HepG2 (cell line): ENCODE results near the gene AK2. TPM values are rescaled to one million over a fixed set of nuclear protein-coding genes. Genes with fewer than 3 reads are reported as not detected.

Source experiments
- ATAC-seq: fragments of 200-7000 bp; cut with Tn5 transposase; 3 replicates; pipeline ENCODE4 v1.9.1; 2020; ENCODE audit warnings: mild to moderate bottlenecking, moderate library complexity
- BruUV-seq: library from RNA; stranded (reverse); fragments of 400-500 nt; replicated peaks from 2 replicates; lab custom pipeline; 2021; lab: Mats Ljungman, UMichigan
- CTCF ChIA-PET: fragments of 300-600 bp; formaldehyde crosslinking; extraction: SDS; loops from one replicate; lab custom pipeline; 2021; ENCODE audit warnings: low total read pairs, inconsistent platforms, low intra/inter-chr PET ratio; lab: Yijun Ruan, JAX
- POLR2A ChIA-PET: fragments of 350-600 bp; sonication (Branson Sonifier 250); formaldehyde crosslinking; loops from one replicate; lab custom pipeline; 2020; ENCODE audit warnings: antibody characterized with exemption, inconsistent platforms; lab: Yijun Ruan, JAX
- DNase-seq: peaks from one replicate; pipeline ENCODE4 v3.0.0-alpha.2; 2015; ENCODE audit warnings: low spot score
- FAIRE-seq: peaks from 3 replicates; lab custom pipeline; 2011; peaks lifted over from hg19 to GRCh38; lab: Jason Lieb, UNC
- H2AFZ ChIP-seq: one replicate; pipeline ENCODE4 v1.6.1; 2011; ENCODE audit warnings: low read length, inconsistent platforms
- H3K27ac ChIP-seq: fragments of 300-600 bp; 3 replicates; pipeline ENCODE4 v1.8.0; 2011; ENCODE audit warnings: mixed run types, mild to moderate bottlenecking, mixed read lengths, low read length, inconsistent platforms; ENCODE audit not compliant: insufficient read depth; ENCODE audit errors: extremely low read length
- H3K27me3 ChIP-seq, 2 experiments: fragments of 200-600 bp in 1 of 2; 2 replicates in 1 of 2; 3 replicates in 1 of 2; pipeline versions ENCODE4 v1.6.0 to v1.8.0; 2011; ENCODE audit warnings: low read length in 2 of 2, mild to moderate bottlenecking in 2 of 2, moderate library complexity in 2 of 2, inconsistent platforms in 1 of 2; ENCODE audit not compliant: insufficient read depth in 2 of 2, control insufficient read depth in 1 of 2
- H3K36me3 ChIP-seq, 2 experiments: fragments of 200-600 bp in 1 of 2; replicated peaks in 1 of 2; 2 replicates in 1 of 2; 3 replicates in 1 of 2; pipeline versions ENCODE4 v1.5.1 to v1.8.0; 2011; ENCODE audit warnings: low read length in 2 of 2, inconsistent platforms in 1 of 2; ENCODE audit not compliant: insufficient read depth in 2 of 2, control insufficient read depth in 1 of 2
- H3K4me1 ChIP-seq: 2 replicates; pipeline ENCODE4 v1.5.1; 2012; ENCODE audit warnings: low read length, inconsistent platforms; ENCODE audit not compliant: insufficient read depth
- H3K4me2 ChIP-seq: 2 replicates; pipeline ENCODE4 v1.6.0; 2011; ENCODE audit warnings: low read depth, low read length, inconsistent platforms
- H3K4me3 ChIP-seq, 3 experiments: fragments of 200-600 bp in 1 of 3; sonication (generic), shearing (Covaris generic) in 1 of 3; replicated peaks in 1 of 3; 2 replicates each; pipeline ENCODE4 v1.5.1; 2011 to 2016; ENCODE audit warnings: low read length in 3 of 3, inconsistent platforms in 2 of 3, low read depth in 2 of 3, mild to moderate bottlenecking in 2 of 3, control low read depth in 1 of 3, mixed read lengths in 1 of 3; ENCODE audit not compliant: insufficient read depth in 1 of 3
- H3K79me2 ChIP-seq: one replicate; pipeline ENCODE4 v1.6.1; 2011; ENCODE audit warnings: low read length, inconsistent platforms; ENCODE audit not compliant: insufficient read depth
- H3K9ac ChIP-seq: 2 replicates; pipeline ENCODE4 v1.6.0; 2011; ENCODE audit warnings: mild to moderate bottlenecking, low read depth, low read length, inconsistent platforms; ENCODE audit not compliant: insufficient read depth
- H3K9me3 ChIP-seq: 2 replicates; pipeline ENCODE4 v1.5.1; 2012; ENCODE audit warnings: mild to moderate bottlenecking, low read length
- H4K20me1 ChIP-seq: 2 replicates; pipeline ENCODE4 v1.6.0; 2011; ENCODE audit warnings: inconsistent platforms, mild to moderate bottlenecking, low read length, moderate library complexity; ENCODE audit not compliant: insufficient read depth
- DDIT3 ChIP-seq: sonication (generic); formaldehyde crosslinking; IDR thresholded peaks from 2 replicates; pipeline ENCODE4 v1.4.0; 2020; ENCODE audit warnings: mild to moderate bottlenecking, missing genetic modification reagents
- HCFC1 ChIP-seq: fragments of 150-350 bp; IDR thresholded peaks from 2 replicates; pipeline ENCODE4 v1.6.1; 2014; ENCODE audit warnings: low read depth, low read length
- MZF1 ChIP-seq: sonication (generic); formaldehyde crosslinking; IDR thresholded peaks from 2 replicates; pipeline ENCODE4 v1.8.1; 2023; ENCODE audit warnings: mild to moderate bottlenecking, missing genetic modification reagents, borderline replicate concordance
- PBX2 ChIP-seq: IDR thresholded peaks from 2 replicates; pipeline ENCODE4 v1.6.1; 2016; ENCODE audit warnings: control low read depth
- PREB ChIP-seq: sonication (generic); formaldehyde crosslinking; IDR thresholded peaks from 2 replicates; pipeline ENCODE4 v1.4.0; 2020; ENCODE audit warnings: missing genetic modification reagents
- RBFOX2 ChIP-seq: fragments of 200-400 bp; formaldehyde crosslinking; IDR thresholded peaks from 2 replicates; pipeline ENCODE4 v1.6.1; 2017; ENCODE audit warnings: low read depth, mild to moderate bottlenecking, low read length
- SOX13 ChIP-seq, 3 experiments: fragments of 450-650 bp in 1 of 3; sonication (generic) in 1 of 3; formaldehyde crosslinking in 1 of 3; IDR thresholded peaks in 2 of 3; conservative IDR thresholded peaks in 1 of 3; 2 replicates each; pipeline versions ENCODE4 v1.5.0 to v1.6.1; 2016 to 2020; ENCODE audit warnings: antibody characterized with exemption in 1 of 3, mild to moderate bottlenecking in 1 of 3, missing compliant biosample characterization in 1 of 3, missing genetic modification reagents in 1 of 3, moderate library complexity in 1 of 3
- SP2 ChIP-seq: sonication (generic); formaldehyde crosslinking; IDR thresholded peaks from 2 replicates; pipeline ENCODE4 v1.5.1; 2020; ENCODE audit warnings: mild to moderate bottlenecking, missing genetic modification reagents
- TGIF2 ChIP-seq: IDR thresholded peaks from 2 replicates; pipeline ENCODE4 v1.6.1; 2016; ENCODE audit warnings: control low read depth, missing compliant biosample characterization
- ZFAT ChIP-seq: sonication (generic); formaldehyde crosslinking; conservative IDR thresholded peaks from 2 replicates; pipeline ENCODE4 v1.8.1; 2023; ENCODE audit warnings: missing genetic modification reagents, inconsistent platforms
- ZFP37 ChIP-seq: sonication (generic); formaldehyde crosslinking; IDR thresholded peaks from 2 replicates; pipeline ENCODE4 v1.4.0; 2020; ENCODE audit warnings: missing genetic modification reagents, borderline replicate concordance
- ZNF333 ChIP-seq: sonication (generic); formaldehyde crosslinking; IDR thresholded peaks from 2 replicates; pipeline ENCODE4 v1.4.0; 2020; ENCODE audit warnings: mild to moderate bottlenecking, missing genetic modification reagents, borderline replicate concordance
- ZNF646 ChIP-seq: sonication (generic); formaldehyde crosslinking; IDR thresholded peaks from 2 replicates; pipeline ENCODE4 v1.9.0; 2021; ENCODE audit warnings: mild to moderate bottlenecking, missing genetic modification reagents
- ZNF891 ChIP-seq: sonication (generic); formaldehyde crosslinking; IDR thresholded peaks from 2 replicates; pipeline ENCODE4 v1.5.0; 2020; ENCODE audit warnings: mild to moderate bottlenecking, missing genetic modification reagents
- WGBS: methylation state at CpG from one replicate; pipeline ENCODE4 v1.1.6; 2017; ENCODE audit warnings: low lambda C conversion rate; 5-methylcytosine and 5-hydroxymethylcytosine counted together
- in situ Hi-C: cut with HindIII; loops from 2 replicates; pipeline ENCODE4 v1.10.0; 2017; ENCODE audit warnings: low pct_unique_long_range_greater_than_20kb; ENCODE audit not compliant: extremely low pct_ligation_motif_present
- intact Hi-C: fragments of 100-400 bp; cut with micrococcal nuclease; formaldehyde crosslinking; loops from one replicate; pipeline ENCODE4 v1.10.0; 2022; ENCODE audit not compliant: unreplicated experiment
- polyA plus RNA-seq, 8 experiments: library from polyadenylated mRNA; depleted of rRNA in 3 of 8; stranded (reverse) in 7 of 8; unstranded in 1 of 8; fragments of >200 nt; fragmentation: Illumina TruSeq in 4 of 8; extraction: Trizol in 4 of 8; gene quantifications; 2 replicates each; pipeline versions ENCODE4 v1.2.1 to v1.2.3, GENCODE V29; 2011 to 2016; ENCODE audit warnings: low read depth in 4 of 8, missing spikeins in 1 of 8, mixed read lengths in 1 of 8; ENCODE audit not compliant: insufficient read depth in 1 of 8
- total RNA-seq, 5 experiments: library from RNA; depleted of rRNA; stranded (reverse); fragments of >200 nt; fragmentation: Illumina TruSeq; extraction: Trizol; gene quantifications; 2 replicates each; pipeline ENCODE4 v1.2.3, GENCODE V29; 2016; ENCODE audit warnings: low read depth in 1 of 5

The AK2 gene
- total and polyA plus RNA-seq, 2 of the 13 experiments (the other 11 are each of a cell fraction or from before 2014, with no cell fraction given): 170 to 188 TPM

- Histone ChIP-seq H3K4me1 (peaks cover 15% of the 10 kb centered on the region; the same call in 1 of the 2 replicates), H3K27me3 (no peaks in the 10 kb centered on the region), H3K4me3 (no peak overlapping the region), H4K20me1 (no peaks in the 10 kb centered on the region), H3K36me3 (peaks cover 2 to 23% of the 10 kb centered on the region in 2 experiments; a peak in 3 of 5 replicates), H3K9ac (no peak overlapping the region), H2AFZ (no peak overlapping the region), H3K4me2 (no peak overlapping the region), H3K9me3 (no peaks in the 10 kb centered on the region), H3K27ac (no peak overlapping the region), H3K79me2 (no peaks in the 10 kb centered on the region)
- 100% methylated on average over 2 of the region's 2 CpGs for WGBS
- FAIRE-seq (no peak), DNase-seq (no peak), ATAC-seq (no peak)
- in situ Hi-C loops: loop anchor here (5.0 kb wide), 1 partner anchor 78 kb away; no protein-coding TSS in a partner anchor
- intact Hi-C loops: loop anchor here (10.0 kb wide), 1 partner anchor 50 kb away; no protein-coding TSS in a partner anchor
- CTCF ChIA-PET: no interaction called here
- BruUV-seq: no TSS peak
- POLR2A ChIA-PET: interaction anchor here (0.6 to 1.2 kb wide), 2 partner anchors 40 to 47 kb away, joined by 3 to 4 read pairs; partner anchors contain the start of gene RNF19B
- TF ChIP-seq HCFC1 (no peak), ZFP37 (CRISPR knock-in tag) (no peak), PBX2 (no peak), TGIF2 (no peak), PREB (CRISPR knock-in tag) (no peak), RBFOX2 (no peak), SP2 (CRISPR knock-in tag) (no peak), MZF1 (CRISPR knock-in tag) (no peak), ZNF646 (CRISPR knock-in tag) (no peak), ZNF333 (CRISPR knock-in tag) (no peak), ZFAT (CRISPR knock-in tag) (no peak), ZNF891 (no peak), SOX13 (IDR thresholded peaks at IDR 0.05) (no peak), SOX13 (CRISPR knock-in tag; conservative IDR thresholded peaks at IDR 0.05 in 1 of 2, IDR thresholded peaks at IDR 0.05 in 1 of 2) (no peak), DDIT3 (CRISPR knock-in tag) (no peak)
These were observed 31.4 kb downstream of the AK2 start for GRCh38 chr1:33005117-33005837.
